Endothelial cell of umbilical vein (primary cell): ENCODE data around the gene CDYL. TPM values are rescaled to one million over a fixed set of nuclear protein-coding genes. Genes with fewer than 3 reads are reported as not detected.

ENCODE experiments used
- BruUV-seq: library from RNA; stranded (reverse); fragments of 400-500 nt; replicated peaks from 2 replicates; lab custom pipeline; 2021; lab: Mats Ljungman, UMichigan
- CTCF ChIA-PET: fragments of 300-600, 350-600 bp; sonication (Branson Sonifier 250); formaldehyde crosslinking; loops from one replicate; lab custom pipeline; 2021; ENCODE audit warnings: antibody characterized with exemption, inconsistent platforms; lab: Charles Lee
- POLR2A ChIA-PET: fragments of 300-600, 350-600 bp; sonication (Branson Sonifier 250); formaldehyde crosslinking; loops from one replicate; lab custom pipeline; 2021; ENCODE audit warnings: antibody characterized with exemption, inconsistent platforms; lab: Charles Lee
- DNase-seq: peaks from one replicate; pipeline ENCODE4 v3.0.0-alpha.2; 2011; ENCODE audit warnings: low read depth, low spot score
- FAIRE-seq: peaks from 2 replicates; lab custom pipeline; 2011; peaks lifted over from hg19 to GRCh38; lab: Jason Lieb, UNC
- H2AFZ ChIP-seq: 2 replicates; pipeline ENCODE4 v1.6.0; 2012; ENCODE audit warnings: low read depth, low read length, control low read depth, inconsistent platforms
- H3K27ac ChIP-seq: 2 replicates; pipeline ENCODE4 v1.5.1; 2011; ENCODE audit warnings: low read depth, mild to moderate bottlenecking, control low read depth, low read length, moderate library complexity; ENCODE audit not compliant: insufficient read depth
- H3K27me3 ChIP-seq, 2 experiments: 2 replicates each; pipeline versions ENCODE4 v1.6.0 to v1.6.1; 2011; ENCODE audit warnings: low read length in 2 of 2, mixed read lengths in 1 of 2; ENCODE audit not compliant: control insufficient read depth in 2 of 2, insufficient read depth in 2 of 2
- H3K36me3 ChIP-seq, 2 experiments: 2 replicates in 1 of 2; 3 replicates in 1 of 2; pipeline ENCODE4 v1.5.1; 2011; ENCODE audit warnings: low read length in 2 of 2, mild to moderate bottlenecking in 1 of 2, moderate library complexity in 1 of 2; ENCODE audit not compliant: control insufficient read depth in 2 of 2, insufficient read depth in 2 of 2; ENCODE audit errors: extremely low read depth in 1 of 2
- H3K4me1 ChIP-seq: 3 replicates; pipeline ENCODE4 v1.5.1; 2011; ENCODE audit warnings: mild to moderate bottlenecking, low read length; ENCODE audit not compliant: control insufficient read depth, insufficient read depth; ENCODE audit errors: extremely low read depth
- H3K4me2 ChIP-seq: 2 replicates; pipeline ENCODE4 v1.6.1; 2011; ENCODE audit warnings: low read length, control low read depth, mixed read lengths; ENCODE audit not compliant: insufficient read depth
- H3K4me3 ChIP-seq, 3 experiments: fragments of 200-600 bp in 1 of 3; sonication (generic), shearing (Covaris generic) in 1 of 3; replicated peaks in 1 of 3; 2 replicates each; pipeline ENCODE4 v1.5.1; 2011 to 2016; ENCODE audit warnings: control low read depth in 3 of 3, low read length in 3 of 3, mild to moderate bottlenecking in 2 of 3, inconsistent platforms in 1 of 3, low read depth in 1 of 3, moderate library complexity in 1 of 3; ENCODE audit not compliant: insufficient read depth in 1 of 3
- H3K79me2 ChIP-seq: 2 replicates; pipeline ENCODE4 v1.6.0; 2012; ENCODE audit warnings: low read length, inconsistent platforms; ENCODE audit not compliant: control insufficient read depth, insufficient read depth
- H3K9ac ChIP-seq: replicated peaks from 2 replicates; pipeline ENCODE3; 2011; ENCODE audit warnings: low read length, control low read depth; ENCODE audit not compliant: insufficient read depth; ENCODE audit errors: extremely low read depth
- H3K9me1 ChIP-seq: replicated peaks from 3 replicates; pipeline ENCODE4 v1.6.0; 2011; ENCODE audit warnings: mild to moderate bottlenecking, low read length; ENCODE audit not compliant: control insufficient read depth, insufficient read depth; ENCODE audit errors: extremely low read depth
- H3K9me3 ChIP-seq: replicated peaks from 2 replicates; pipeline ENCODE4 v1.5.1; 2012; ENCODE audit warnings: low read length, inconsistent platforms; ENCODE audit not compliant: control insufficient read depth, insufficient read depth
- H4K20me1 ChIP-seq: replicated peaks from 2 replicates; pipeline ENCODE3; 2011; ENCODE audit warnings: mild to moderate bottlenecking, low read length; ENCODE audit not compliant: control insufficient read depth, insufficient read depth; ENCODE audit errors: extremely low read depth
- CTCF ChIP-seq, 2 donors: IDR thresholded peaks; 1 replicate in 1 of 2; 2 replicates in 1 of 2; pipeline ENCODE4 v1.5.1; 2011; ENCODE audit warnings: low read length in 2 of 2, mild to moderate bottlenecking in 2 of 2, moderate library complexity in 2 of 2, control low read depth in 1 of 2, inconsistent platforms in 1 of 2, low read depth in 1 of 2; ENCODE audit not compliant: insufficient read depth in 1 of 2; ENCODE audit errors: extremely low read depth in 1 of 2
- EZH2 ChIP-seq: IDR thresholded peaks from 2 replicates; pipeline ENCODE4 v1.6.1; 2012; ENCODE audit warnings: borderline replicate concordance, low read depth, mild to moderate bottlenecking, moderate library complexity, low read length, inconsistent platforms; ENCODE audit not compliant: severe bottlenecking
- FOS ChIP-seq: IDR thresholded peaks from 2 replicates; pipeline ENCODE4 v1.6.1; 2011; ENCODE audit warnings: mild to moderate bottlenecking, low read length, moderate library complexity, borderline replicate concordance; ENCODE audit not compliant: insufficient read depth
- GATA2 ChIP-seq: IDR thresholded peaks from 2 replicates; pipeline ENCODE4 v1.7.0; 2011; ENCODE audit warnings: low read depth, mild to moderate bottlenecking, moderate library complexity, mixed read lengths, low read length; ENCODE audit not compliant: insufficient read length, insufficient read depth
- JUN ChIP-seq: IDR thresholded peaks from 2 replicates; pipeline ENCODE4 v1.6.1; 2011; ENCODE audit warnings: borderline replicate concordance, low read depth; ENCODE audit not compliant: insufficient read length, insufficient read depth
- MYC ChIP-seq: IDR thresholded peaks from one replicate; pipeline ENCODE4 v1.6.1; 2011; ENCODE audit warnings: mild to moderate bottlenecking, low read depth, low read length
- POLR2A ChIP-seq: IDR thresholded peaks from 2 replicates; pipeline ENCODE4 v1.6.1; 2012; ENCODE audit warnings: low read depth, mild to moderate bottlenecking, control low read depth, low read length
- POLR2AphosphoS5 ChIP-seq: IDR thresholded peaks from 2 replicates; pipeline ENCODE4 v1.6.1; 2012; ENCODE audit warnings: low read depth, mild to moderate bottlenecking, control low read depth, low read length, moderate library complexity; ENCODE audit not compliant: insufficient read depth
- dilution Hi-C: fragments of 300-500 bp; cut with MboI; formaldehyde crosslinking; loops from one replicate; pipeline ENCODE4 v1.15.0; 2019; ENCODE audit warnings: low sequenced_read_pairs; ENCODE audit not compliant: extremely low pct_ligation_motif_present
- intact Hi-C: fragments of 100-400 bp; cut with micrococcal nuclease; formaldehyde crosslinking; loops from one replicate; pipeline ENCODE4 v1.10.0; 2022
- polyA plus RNA-seq, 4 experiments: library from polyadenylated mRNA; depleted of rRNA in 3 of 4; stranded (reverse) in 3 of 4; unstranded in 1 of 4; fragments of >200 nt; gene quantifications; 2 replicates each; pipeline versions ENCODE4 v1.2.1 to v1.2.3, GENCODE V29; 2011 to 2012; ENCODE audit warnings: missing spikeins in 1 of 4
- total RNA-seq: library from RNA; stranded (reverse); gene quantifications from 2 replicates; pipeline ENCODE4 v1.2.3, GENCODE V29; 2021
- TF ChIP-seq, protein P1 (sequence below): IDR thresholded peaks from 2 replicates; pipeline ENCODE4 v1.6.1; 2011; ENCODE audit not compliant: insufficient read depth, insufficient read length

The CDYL gene
- total and polyA plus RNA-seq, 2 donors (not counting 3 experiments of a cell fraction or from before 2014, with no cell fraction given), result 10.2 to 35.6 TPM

- Histone ChIP-seq H4K20me1 (peaks cover 7% of the 10 kb centered on the region), H3K9ac (no peak overlapping the region), H3K9me1 (no peaks in the 10 kb centered on the region), H3K9me3 (no peaks in the 10 kb centered on the region), H3K27ac (no peak overlapping the region), H3K4me3 (no peak overlapping the region), H3K4me1 (no peaks in the 10 kb centered on the region), H3K27me3 (no peaks in the 10 kb centered on the region), H2AFZ (no peak overlapping the region), H3K4me2 (no peak overlapping the region), H3K36me3 (no peaks in the 10 kb centered on the region), H3K79me2 (peaks cover 56% of the 10 kb centered on the region)
- POLR2A ChIA-PET, result no interaction called here
- dilution Hi-C loops (no loop called here), intact Hi-C loops (no loop called here)
- TF ChIP-seq CTCF (IDR thresholded peaks at IDR 0.05; ENCODE audit: extremely low read depth in 1 of 2, insufficient read depth in 1 of 2, low read depth in 1 of 2, low read length in 2 of 2), result no peak
- no peak for TF ChIP-seq GATA2
- TF ChIP-seq POLR2A, result no peak
- TF ChIP-seq POLR2AphosphoS5, result no peak
- TF ChIP-seq EZH2, result no peak
- TF ChIP-seq MYC, result no peak
- TF ChIP-seq, protein P1, sequence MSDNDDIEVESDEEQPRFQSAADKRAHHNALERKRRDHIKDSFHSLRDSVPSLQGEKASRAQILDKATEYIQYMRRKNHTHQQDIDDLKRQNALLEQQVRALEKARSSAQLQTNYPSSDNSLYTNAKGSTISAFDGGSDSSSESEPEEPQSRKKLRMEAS, result no peak
- TF ChIP-seq FOS, result no peak
- TF ChIP-seq JUN, result no peak
- DNase-seq (no peak), FAIRE-seq (no peak)
- BruUV-seq, result no TSS peak
- CTCF ChIA-PET, result interaction anchor here (1.1 kb wide), 1 partner anchor 11 kb away, joined by 3 read pairs; no protein-coding TSS in a partner anchor
Measured at GRCh38 chr6:4885341-4885933, 109.2 kb downstream of the CDYL start.
